Dendritic cell treated with granulocyte-macrophage colony-stimulating factor and Interleukin-4, amounts not matched to agents 40 ng/mL and 50 ng/mL, for 4 days (primary cell): Measurements from ENCODE around the gene DYNC1I1.

Experiments
- H3K27ac Mint-ChIP-seq: one replicate; pipeline ENCODE4 v1.8.0; 2022; ENCODE audit warnings: mild to moderate bottlenecking, mixed read lengths
- H3K27me3 Mint-ChIP-seq: one replicate; pipeline ENCODE4 v1.8.0; 2022; ENCODE audit warnings: mild to moderate bottlenecking, mixed read lengths
- H3K36me3 Mint-ChIP-seq: one replicate; pipeline ENCODE4 v1.8.0; 2022; ENCODE audit warnings: low read depth, mixed read lengths
- H3K4me1 Mint-ChIP-seq: one replicate; pipeline ENCODE4 v1.8.0; 2022; ENCODE audit warnings: low read depth, mixed read lengths
- H3K4me3 Mint-ChIP-seq: one replicate; pipeline ENCODE4 v1.8.0; 2022; ENCODE audit warnings: mild to moderate bottlenecking, moderate library complexity, mixed read lengths
- H3K9me3 Mint-ChIP-seq: one replicate; pipeline ENCODE4 v1.8.0; 2022; ENCODE audit warnings: mixed read lengths
- intact Hi-C: fragments of 100-400 bp; cut with micrococcal nuclease; formaldehyde crosslinking; loops from one replicate; pipeline ENCODE4 v1.15.0; 2022

DYNC1I1 gene

DNA sequence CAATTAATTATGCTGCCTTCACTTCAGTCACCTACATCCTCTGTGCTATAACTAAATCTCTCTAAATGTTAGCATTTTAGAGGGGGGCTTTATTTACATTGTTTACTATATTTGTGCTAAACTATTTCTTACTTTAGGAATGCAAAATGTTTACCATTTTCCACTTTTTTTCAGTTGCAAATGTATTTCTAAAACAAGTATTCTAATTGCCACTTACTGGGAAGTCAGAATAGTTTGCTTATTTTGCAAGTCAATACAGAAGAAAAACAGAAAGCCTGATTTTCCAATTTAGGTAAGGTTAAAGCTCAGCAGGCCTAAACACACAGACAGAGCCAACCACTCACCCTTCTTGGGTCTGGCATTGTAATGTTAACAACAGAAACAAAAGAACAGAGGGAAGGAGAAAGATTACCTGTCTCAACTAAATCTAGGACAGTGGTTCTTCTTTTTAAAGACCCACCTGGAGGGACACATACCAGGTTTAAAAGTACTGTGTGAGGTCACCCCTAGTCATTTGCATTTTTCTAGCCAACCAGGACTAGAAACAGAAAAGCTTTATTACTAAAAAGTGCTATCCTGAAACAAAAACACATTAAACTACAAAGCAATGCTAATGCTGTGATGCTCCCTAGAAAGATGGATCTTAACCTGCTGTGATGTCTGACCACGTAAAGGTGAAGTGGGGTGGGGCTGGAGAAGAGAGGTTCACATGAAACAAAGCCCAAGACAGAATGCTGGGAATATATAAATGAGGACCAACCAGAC is 371.3 kb downstream of the DYNC1I1 start:
- no peak overlapping the region for H3K27ac Mint-ChIP-seq
- H3K4me1 Mint-ChIP-seq, result no peaks in the 10 kb centered on the region
- H3K27me3 Mint-ChIP-seq, result no peaks in the 10 kb centered on the region
- intact Hi-C loops, result no loop called here
- H3K4me3 Mint-ChIP-seq, result no peak overlapping the region
- no peaks in the 10 kb centered on the region for H3K9me3 Mint-ChIP-seq
- peaks cover 64% of the 10 kb centered on the region for H3K36me3 Mint-ChIP-seq

DNA sequence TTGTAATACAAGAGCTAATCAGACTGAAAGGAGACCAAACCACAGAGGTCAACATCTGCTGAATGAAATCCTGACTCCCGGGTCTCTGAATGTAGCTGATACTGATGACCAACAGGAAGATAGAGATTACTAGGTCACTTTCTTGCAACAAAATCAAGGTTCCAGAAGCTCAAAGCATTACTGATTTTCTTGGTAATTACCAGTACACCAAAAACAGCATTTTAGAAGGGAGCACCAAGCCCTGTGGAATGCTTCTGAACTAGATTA is 371.8 kb downstream of the DYNC1I1 start:
- Mint-ChIP-seq H3K27me3 (no peaks in the 10 kb centered on the region), H3K27ac (no peak overlapping the region), H3K4me3 (no peak overlapping the region), H3K9me3 (no peaks in the 10 kb centered on the region), H3K4me1 (no peaks in the 10 kb centered on the region), H3K36me3 (peaks cover 69% of the 10 kb centered on the region)
- intact Hi-C loops, result no loop called here
